Type B pancreatic cell (in vitro differentiated cells): ENCODE measurements around the gene PALMD. TPM values are rescaled to one million over a fixed set of nuclear protein-coding genes. Genes with fewer than 3 reads are reported as not detected.

ENCODE experiments used
- DNase-seq: peaks from one replicate; pipeline ENCODE4 v3.0.0; 2021; ENCODE audit warnings: mixed read lengths; ENCODE audit not compliant: unreplicated experiment; ENCODE audit errors: extremely low spot score
- H3K27ac Mint-ChIP-seq: 2 replicates; pipeline ENCODE4 v1.8.0; 2021; ENCODE audit warnings: mild to moderate bottlenecking, mixed read lengths
- H3K27me3 Mint-ChIP-seq: 2 replicates; pipeline ENCODE4 v1.8.0; 2021; ENCODE audit warnings: mixed read lengths
- H3K36me3 Mint-ChIP-seq: 2 replicates; pipeline ENCODE4 v1.8.0; 2021; ENCODE audit warnings: mixed read lengths
- H3K4me1 Mint-ChIP-seq: one replicate; pipeline ENCODE4 v1.8.0; 2021; ENCODE audit warnings: mixed read lengths; ENCODE audit not compliant: unreplicated experiment
- H3K4me3 Mint-ChIP-seq: 2 replicates; pipeline ENCODE4 v1.8.0; 2021; ENCODE audit warnings: mild to moderate bottlenecking, mixed read lengths
- H3K9me3 Mint-ChIP-seq: 2 replicates; pipeline ENCODE4 v1.8.0; 2021; ENCODE audit warnings: mixed read lengths
- total RNA-seq: library from RNA; stranded (reverse); gene quantifications from 2 replicates; pipeline ENCODE4 v1.2.1, GENCODE V29; 2021; ENCODE audit warnings: low replicate concordance
- TF ChIP-seq, protein P1 (sequence below): fragments of 200-600 bp; sonication (generic); conservative IDR thresholded peaks from 2 replicates; pipeline ENCODE4 v1.5.0; 2021; ENCODE audit warnings: antibody characterized with exemption, mild to moderate bottlenecking

Gene PALMD
- total RNA-seq, 1 donor from 2014 or later = 2.0 TPM

DNA sequence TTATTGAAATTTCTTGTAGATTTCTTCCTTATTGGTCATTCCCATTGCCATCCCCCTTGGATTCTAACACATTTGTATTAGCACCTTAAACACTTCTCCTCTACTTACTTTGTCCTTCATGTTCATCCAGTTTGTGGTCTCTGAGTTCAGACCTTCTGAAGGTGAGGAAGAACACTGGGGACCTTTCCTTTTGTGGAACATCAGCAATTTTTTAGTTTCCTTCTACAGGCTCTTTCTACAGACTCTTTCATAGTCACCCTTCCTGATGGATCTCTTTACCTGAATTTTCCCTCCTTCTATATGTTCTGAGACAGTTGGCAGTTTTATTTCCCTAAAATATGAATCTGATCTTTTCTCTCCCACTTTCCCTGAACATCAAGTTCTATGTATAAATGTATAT, 4.4 kb upstream of the PALMD start:
- Mint-ChIP-seq H3K9me3 (no peaks in the 10 kb centered on the region), H3K27ac (no peak overlapping the region), H3K4me3 (no peak overlapping the region), H3K27me3 (no peaks in the 10 kb centered on the region), H3K4me1 (peaks cover 11% of the 10 kb centered on the region), H3K36me3 (no peaks in the 10 kb centered on the region)
- TF ChIP-seq, protein P1, sequence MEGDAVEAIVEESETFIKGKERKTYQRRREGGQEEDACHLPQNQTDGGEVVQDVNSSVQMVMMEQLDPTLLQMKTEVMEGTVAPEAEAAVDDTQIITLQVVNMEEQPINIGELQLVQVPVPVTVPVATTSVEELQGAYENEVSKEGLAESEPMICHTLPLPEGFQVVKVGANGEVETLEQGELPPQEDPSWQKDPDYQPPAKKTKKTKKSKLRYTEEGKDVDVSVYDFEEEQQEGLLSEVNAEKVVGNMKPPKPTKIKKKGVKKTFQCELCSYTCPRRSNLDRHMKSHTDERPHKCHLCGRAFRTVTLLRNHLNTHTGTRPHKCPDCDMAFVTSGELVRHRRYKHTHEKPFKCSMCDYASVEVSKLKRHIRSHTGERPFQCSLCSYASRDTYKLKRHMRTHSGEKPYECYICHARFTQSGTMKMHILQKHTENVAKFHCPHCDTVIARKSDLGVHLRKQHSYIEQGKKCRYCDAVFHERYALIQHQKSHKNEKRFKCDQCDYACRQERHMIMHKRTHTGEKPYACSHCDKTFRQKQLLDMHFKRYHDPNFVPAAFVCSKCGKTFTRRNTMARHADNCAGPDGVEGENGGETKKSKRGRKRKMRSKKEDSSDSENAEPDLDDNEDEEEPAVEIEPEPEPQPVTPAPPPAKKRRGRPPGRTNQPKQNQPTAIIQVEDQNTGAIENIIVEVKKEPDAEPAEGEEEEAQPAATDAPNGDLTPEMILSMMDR = no peak
- DNase-seq = no peak

DNA sequence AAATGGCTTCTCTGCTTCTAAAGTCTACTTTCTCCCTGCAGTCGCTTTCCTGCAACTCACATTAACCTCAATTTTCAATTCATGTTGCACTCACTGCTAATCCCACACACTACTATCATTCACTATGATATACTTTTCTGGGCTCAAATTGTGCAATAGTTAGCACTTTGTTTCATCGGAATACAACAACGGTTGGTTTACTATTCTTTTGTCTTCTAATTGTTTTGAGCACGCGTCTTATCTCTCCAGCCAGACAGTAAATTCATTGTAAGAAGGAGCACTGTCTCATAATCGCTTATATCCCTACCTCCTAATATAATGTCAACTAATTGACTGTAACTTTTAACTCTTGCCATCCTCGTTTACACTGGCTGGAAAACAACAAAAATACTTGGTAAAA, 3.9 kb upstream of the PALMD start:
- TF ChIP-seq, protein P1 = no peak
- Mint-ChIP-seq H3K4me3 (no peak overlapping the region), H3K36me3 (no peaks in the 10 kb centered on the region), H3K27me3 (no peaks in the 10 kb centered on the region), H3K4me1 (peaks cover 15% of the 10 kb centered on the region), H3K27ac (no peak overlapping the region), H3K9me3 (no peaks in the 10 kb centered on the region)
- no peak for DNase-seq

DNA sequence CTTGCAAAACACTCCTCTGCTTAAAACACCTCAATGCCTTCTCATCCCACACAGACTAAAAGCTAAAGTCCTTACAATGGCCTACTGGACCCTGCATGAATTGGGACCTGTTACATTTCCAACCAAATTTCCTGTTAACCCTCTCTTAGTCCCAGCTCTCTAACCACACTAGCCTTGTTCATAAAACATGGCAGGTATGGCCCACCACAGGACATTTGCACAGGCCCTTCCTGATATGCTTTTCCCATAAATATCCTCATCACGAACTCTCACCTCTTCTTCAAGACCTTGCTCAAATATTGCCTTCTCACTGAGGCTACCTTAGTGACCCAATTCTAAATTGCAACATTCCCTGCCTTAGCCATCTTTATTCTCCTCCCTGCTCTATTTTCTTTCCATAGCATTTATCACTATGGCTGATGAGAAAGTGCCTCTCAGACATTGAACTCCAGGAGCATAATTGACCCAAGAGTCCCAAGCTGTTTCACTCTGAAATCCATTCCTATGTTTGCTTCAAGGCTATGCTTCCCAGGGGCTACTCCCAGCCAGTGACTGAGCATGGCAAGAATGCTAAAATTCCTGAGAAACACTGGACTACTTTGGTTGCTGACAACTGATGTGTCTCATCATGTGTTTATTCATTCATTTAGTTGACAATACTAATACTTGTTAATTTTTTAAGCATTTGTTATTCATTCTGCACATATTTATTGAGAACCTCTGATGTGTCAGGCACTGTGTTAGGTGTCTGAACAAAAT, 2.7 kb upstream of the PALMD start:
- Mint-ChIP-seq H3K27me3 (no peaks in the 10 kb centered on the region), H3K27ac (no peak overlapping the region)

DNA sequence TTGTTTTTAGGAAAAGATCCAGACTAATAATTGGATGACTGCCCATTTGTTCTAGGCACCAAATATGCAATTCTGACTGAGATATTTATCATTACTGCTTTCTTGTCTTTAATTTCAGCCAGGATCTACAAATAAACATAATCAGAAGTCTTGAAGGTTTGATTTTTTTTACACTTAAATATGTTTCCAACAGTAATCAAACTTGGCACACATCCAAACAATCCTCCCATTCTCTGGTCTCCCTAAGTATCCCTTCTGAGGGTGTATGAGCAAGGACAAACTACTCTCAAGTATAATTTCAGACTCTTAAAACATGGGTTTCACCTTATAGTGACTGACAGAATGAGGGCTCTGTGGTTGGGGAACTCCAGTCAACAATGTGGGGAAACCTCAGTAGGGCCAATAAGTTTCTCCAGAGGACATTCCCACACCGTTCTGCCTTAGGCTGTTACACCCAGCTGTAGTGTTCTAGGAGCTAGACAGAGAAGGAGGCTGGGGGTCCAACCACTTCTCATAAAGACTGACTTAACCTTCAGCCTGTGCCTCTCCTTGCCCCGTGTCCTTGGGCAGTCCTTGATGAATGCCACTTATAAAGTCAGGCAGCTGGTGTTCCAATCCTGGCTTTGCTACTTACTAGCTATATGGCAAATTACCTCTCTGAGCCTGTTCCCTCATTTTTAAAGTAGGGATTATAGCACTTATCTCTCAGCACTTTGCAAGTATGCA, 1.5 kb upstream of the PALMD start:
- H3K4me3 Mint-ChIP-seq = no peak overlapping the region
- no peak overlapping the region for H3K27ac Mint-ChIP-seq
- no peaks in the 10 kb centered on the region for H3K36me3 Mint-ChIP-seq
- peaks cover 22% of the 10 kb centered on the region for H3K4me1 Mint-ChIP-seq
- TF ChIP-seq, protein P1 = no peak
- DNase-seq = no peak
- H3K9me3 Mint-ChIP-seq = no peaks in the 10 kb centered on the region
- H3K27me3 Mint-ChIP-seq = no peaks in the 10 kb centered on the region

More for the DNA sequence above, 2.7 kb upstream of the PALMD start:
- TF ChIP-seq, protein P1 = no peak
- no peak for DNase-seq
- Mint-ChIP-seq H3K4me1 (peaks cover 20% of the 10 kb centered on the region), H3K9me3 (no peaks in the 10 kb centered on the region), H3K36me3 (no peaks in the 10 kb centered on the region), H3K4me3 (no peak overlapping the region)

DNA sequence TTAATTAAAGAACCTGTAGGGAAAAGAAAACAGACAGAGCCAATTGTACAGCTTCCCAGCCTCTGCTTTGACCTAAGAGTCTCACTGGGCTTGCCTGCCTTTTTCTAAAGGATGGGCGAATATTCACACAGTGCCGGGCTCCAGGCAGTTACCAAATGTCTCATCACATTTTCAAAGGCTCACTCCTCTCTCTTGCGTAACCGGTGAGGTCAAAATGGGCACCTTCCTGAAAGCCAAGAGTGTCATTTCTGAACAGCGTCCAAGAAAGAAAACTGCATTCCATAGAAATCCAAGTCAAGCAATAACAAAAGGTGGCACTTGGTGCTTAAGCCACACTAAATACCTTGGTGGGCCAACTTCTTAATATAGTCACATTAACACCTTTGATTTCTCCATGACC, 710 bp upstream of the PALMD start:
- Mint-ChIP-seq H3K27ac (no peak overlapping the region), H3K36me3 (no peaks in the 10 kb centered on the region), H3K27me3 (no peaks in the 10 kb centered on the region), H3K9me3 (no peaks in the 10 kb centered on the region), H3K4me1 (peaks cover 22% of the 10 kb centered on the region), H3K4me3 (no peak overlapping the region)
- no peak for DNase-seq
- TF ChIP-seq, protein P1 = no peak
